ENCODE results near the gene SLC1A2.

SLC1A2 gene

GRCh38 chr11:35347921-35348331 is 71.4 kb downstream of the SLC1A2 start:
- no peak for DNase-seq

GRCh38 chr11:35347173-35347878 is 72.0 kb downstream of the SLC1A2 start:
- DNase-seq, result no peak

GRCh38 chr11:35346472-35347156 is 72.7 kb downstream of the SLC1A2 start:
- DNase-seq, result no peak

GRCh38 chr11:35344681-35345574 is 74.4 kb downstream of the SLC1A2 start:
- no peak for DNase-seq

GRCh38 chr11:35343033-35343598 is 76.2 kb downstream of the SLC1A2 start:
- DNase-seq, result no peak

- no peak for DNase-seq
These were observed 78.6 kb downstream of the SLC1A2 start for GRCh38 chr11:35340715-35341114.

GRCh38 chr11:35340071-35340470 is 79.3 kb downstream of the SLC1A2 start:
- no peak for DNase-seq

- no peak for DNase-seq
These were observed 80.4 kb downstream of the SLC1A2 start for GRCh38 chr11:35338921-35339320.

GRCh38 chr11:35337914-35338305 is 81.4 kb downstream of the SLC1A2 start:
- no peak for DNase-seq

GRCh38 chr11:35337136-35337913 is 82.0 kb downstream of the SLC1A2 start:
- no peak for DNase-seq

- no peak for DNase-seq
These were observed 82.6 kb downstream of the SLC1A2 start for GRCh38 chr11:35336726-35337125.

GRCh38 chr11:35335226-35335625 is 84.1 kb downstream of the SLC1A2 start:
- DNase-seq, result no peak

GRCh38 chr11:35334385-35335090 is 84.8 kb downstream of the SLC1A2 start:
- DNase-seq, result no peak

- DNase-seq, result no peak
These were observed 86.8 kb downstream of the SLC1A2 start for GRCh38 chr11:35332524-35332923.

GRCh38 chr11:35330931-35331330 is 88.4 kb downstream of the SLC1A2 start:
- DNase-seq, result peak; percentile 70

GRCh38 chr11:35330156-35330889 is 89.0 kb downstream of the SLC1A2 start:
- no peak for DNase-seq

GRCh38 chr11:35327829-35328228 is 91.5 kb downstream of the SLC1A2 start:
- no peak for DNase-seq

GRCh38 chr11:35326266-35326879 is 93.0 kb downstream of the SLC1A2 start:
- no peak for DNase-seq

- no peak for DNase-seq
These were observed 94.4 kb downstream of the SLC1A2 start for GRCh38 chr11:35324981-35325380.

- no peak for DNase-seq
These were observed 95.0 kb downstream of the SLC1A2 start for GRCh38 chr11:35324183-35324886.
